Kidney epithelial cell (primary cell): ENCODE results near the gene GALK1. TPM values are rescaled to one million over a fixed set of nuclear protein-coding genes. Genes with fewer than 3 reads are reported as not detected.

Experiments
- DNase-seq: peaks from one replicate; pipeline ENCODE4 v3.0.0-alpha.2; 2010; ENCODE audit warnings: low read depth
- H3K27me3 ChIP-seq: 2 replicates; pipeline ENCODE4 v1.6.0; 2011; ENCODE audit warnings: low read length; ENCODE audit not compliant: control insufficient read depth, insufficient read depth
- H3K36me3 ChIP-seq: 2 replicates; pipeline ENCODE4 v1.5.1; 2011; ENCODE audit warnings: low read length; ENCODE audit not compliant: control insufficient read depth, insufficient read depth
- H3K4me3 ChIP-seq: 2 replicates; pipeline ENCODE4 v1.5.1; 2011; ENCODE audit warnings: low read depth, mild to moderate bottlenecking, control low read depth, low read length
- CTCF ChIP-seq: IDR thresholded peaks from 2 replicates; pipeline ENCODE4 v1.5.1; 2011; ENCODE audit warnings: mild to moderate bottlenecking, moderate library complexity, low read length, control low read depth, inconsistent platforms; ENCODE audit not compliant: insufficient read depth, poor library complexity, severe bottlenecking
- total RNA-seq: library from RNA; depleted of rRNA; stranded (reverse); fragments of >200 nt; gene quantifications from 2 replicates; pipeline ENCODE4 v1.2.3, GENCODE V29; 2015

The GALK1 gene
- total RNA-seq, 1 donor from 2014 or later: 21.2 TPM

GRCh38 chr17:75739174-75739573, 25.8 kb downstream of the GALK1 start:
- Histone ChIP-seq H3K27me3 (no peaks in the 10 kb centered on the region), H3K4me3 (no peak overlapping the region), H3K36me3 (no peaks in the 10 kb centered on the region)
- no peak for TF ChIP-seq CTCF
- DNase-seq: no peak

GRCh38 chr17:75738218-75738802, 26.7 kb downstream of the GALK1 start:
- Histone ChIP-seq H3K27me3 (no peaks in the 10 kb centered on the region), H3K4me3 (no peak overlapping the region), H3K36me3 (no peaks in the 10 kb centered on the region)
- no peak for TF ChIP-seq CTCF
- no peak for DNase-seq

- no peaks in the 10 kb centered on the region for H3K36me3 ChIP-seq
- DNase-seq: no peak
- H3K4me3 ChIP-seq: no peak overlapping the region
- H3K27me3 ChIP-seq: no peaks in the 10 kb centered on the region
- TF ChIP-seq CTCF: no peak
These were observed 27.6 kb downstream of the GALK1 start for GRCh38 chr17:75737133-75737962.

GRCh38 chr17:75736173-75736835, 28.7 kb downstream of the GALK1 start:
- H3K36me3 ChIP-seq: no peaks in the 10 kb centered on the region
- H3K27me3 ChIP-seq: no peaks in the 10 kb centered on the region
- H3K4me3 ChIP-seq: no peak overlapping the region
- no peak for DNase-seq
- TF ChIP-seq CTCF: no peak

- H3K36me3 ChIP-seq: no peaks in the 10 kb centered on the region
- TF ChIP-seq CTCF: no peak
- H3K27me3 ChIP-seq: no peaks in the 10 kb centered on the region
- DNase-seq: no peak
- no peak overlapping the region for H3K4me3 ChIP-seq
These were observed 30.2 kb downstream of the GALK1 start for GRCh38 chr17:75734674-75735294.
